Measurements from ENCODE around the gene DAAM1.

DAAM1 gene

GRCh38 chr14:59346796-59347510, 158.5 kb downstream of the DAAM1 start:
- H3K9me3 ChIP-seq (ENCODE audit: insufficient read depth, low read length, severe bottlenecking), result no peaks in the 10 kb centered on the region
- no peak overlapping the region for H3K9ac ChIP-seq (ENCODE audit: low read depth, low read length)
- H2AFZ ChIP-seq (ENCODE audit: low read depth, low read length), result no peak overlapping the region
- H3K4me3 ChIP-seq (ENCODE audit: low read depth in 1 of 2, low read length in 2 of 2), result no peak overlapping the region
- H3K36me3 ChIP-seq (ENCODE audit: insufficient read depth, low read length), result peaks cover 10% of the 10 kb centered on the region; the same call in 1 of the 2 replicates
- no peaks in the 10 kb centered on the region for H3K4me1 ChIP-seq (ENCODE audit: insufficient read depth, low read length)
- TF ChIP-seq EZH2 (IDR thresholded peaks at IDR 0.05; ENCODE audit: borderline replicate concordance, low read depth, low read length, severe bottlenecking) (no peak), CTCF (IDR thresholded peaks at IDR 0.05; ENCODE audit: borderline replicate concordance, extremely low read depth, low read length, poor library complexity, severe bottlenecking) (no peak)
- no peak overlapping the region for H3K4me2 ChIP-seq (ENCODE audit: insufficient read depth, low read length)
- no peaks in the 10 kb centered on the region for H3K27me3 ChIP-seq (ENCODE audit: insufficient read depth, low read length, poor library complexity)
- ATAC-seq (ENCODE audit: insufficient read depth, low read depth) (no peak), DNase-seq (no peak)
- no peak overlapping the region for H3K27ac ChIP-seq (ENCODE audit: low read length)
- H4K20me1 ChIP-seq (ENCODE audit: insufficient read depth, low read length), result no peaks in the 10 kb centered on the region
- no peaks in the 10 kb centered on the region for H3K79me2 ChIP-seq (ENCODE audit: insufficient read depth, low read length)

GRCh38 chr14:59347511-59347900, 159.0 kb downstream of the DAAM1 start:
- ATAC-seq (ENCODE audit: insufficient read depth, low read depth) (no peak), DNase-seq (no peak)
- Histone ChIP-seq H4K20me1 (ENCODE audit: insufficient read depth, low read length) (no peaks in the 10 kb centered on the region), H3K4me2 (ENCODE audit: insufficient read depth, low read length) (no peak overlapping the region), H2AFZ (ENCODE audit: low read depth, low read length) (no peak overlapping the region), H3K4me1 (ENCODE audit: insufficient read depth, low read length) (no peaks in the 10 kb centered on the region), H3K27ac (ENCODE audit: low read length) (no peak overlapping the region), H3K27me3 (ENCODE audit: insufficient read depth, low read length, poor library complexity) (no peaks in the 10 kb centered on the region), H3K36me3 (ENCODE audit: insufficient read depth, low read length) (peaks cover 10% of the 10 kb centered on the region; the same call in 1 of the 2 replicates), H3K9me3 (ENCODE audit: insufficient read depth, low read length, severe bottlenecking) (no peaks in the 10 kb centered on the region), H3K79me2 (ENCODE audit: insufficient read depth, low read length) (no peaks in the 10 kb centered on the region), H3K4me3 (ENCODE audit: low read depth in 1 of 2, low read length in 2 of 2) (no peak overlapping the region), H3K9ac (ENCODE audit: low read depth, low read length) (no peak overlapping the region)
- no peak for TF ChIP-seq CTCF (IDR thresholded peaks at IDR 0.05; ENCODE audit: borderline replicate concordance, extremely low read depth, low read length, poor library complexity, severe bottlenecking)
- no peak for TF ChIP-seq EZH2 (IDR thresholded peaks at IDR 0.05; ENCODE audit: borderline replicate concordance, low read depth, low read length, severe bottlenecking)

GRCh38 chr14:59347915-59348314, 159.4 kb downstream of the DAAM1 start:
- no peak for DNase-seq
- H3K4me2 ChIP-seq (ENCODE audit: insufficient read depth, low read length), result no peak overlapping the region
- no peaks in the 10 kb centered on the region for H4K20me1 ChIP-seq (ENCODE audit: insufficient read depth, low read length)
- H3K9me3 ChIP-seq (ENCODE audit: insufficient read depth, low read length, severe bottlenecking), result no peaks in the 10 kb centered on the region
- H3K9ac ChIP-seq (ENCODE audit: low read depth, low read length), result no peak overlapping the region
- no peak for ATAC-seq (ENCODE audit: insufficient read depth, low read depth)
- no peak overlapping the region for H3K4me3 ChIP-seq (ENCODE audit: low read depth in 1 of 2, low read length in 2 of 2)
- H3K79me2 ChIP-seq (ENCODE audit: insufficient read depth, low read length), result no peaks in the 10 kb centered on the region
- peaks cover 10% of the 10 kb centered on the region; the same call in 1 of the 2 replicates for H3K36me3 ChIP-seq (ENCODE audit: insufficient read depth, low read length)
- H3K27me3 ChIP-seq (ENCODE audit: insufficient read depth, low read length, poor library complexity), result no peaks in the 10 kb centered on the region
- no peak overlapping the region for H2AFZ ChIP-seq (ENCODE audit: low read depth, low read length)
- H3K4me1 ChIP-seq (ENCODE audit: insufficient read depth, low read length), result no peaks in the 10 kb centered on the region
- H3K27ac ChIP-seq (ENCODE audit: low read length), result no peak overlapping the region
- TF ChIP-seq EZH2 (IDR thresholded peaks at IDR 0.05; ENCODE audit: borderline replicate concordance, low read depth, low read length, severe bottlenecking), result no peak
- TF ChIP-seq CTCF (IDR thresholded peaks at IDR 0.05; ENCODE audit: borderline replicate concordance, extremely low read depth, low read length, poor library complexity, severe bottlenecking), result no peak
